ENCODE data around the gene MEF2B.
"Not testable (repeated sequence)": the region's sequence is repeated elsewhere in the genome, so short reads cannot be mapped to it uniquely, and the experiment has no call there.

The MEF2B gene

DNA sequence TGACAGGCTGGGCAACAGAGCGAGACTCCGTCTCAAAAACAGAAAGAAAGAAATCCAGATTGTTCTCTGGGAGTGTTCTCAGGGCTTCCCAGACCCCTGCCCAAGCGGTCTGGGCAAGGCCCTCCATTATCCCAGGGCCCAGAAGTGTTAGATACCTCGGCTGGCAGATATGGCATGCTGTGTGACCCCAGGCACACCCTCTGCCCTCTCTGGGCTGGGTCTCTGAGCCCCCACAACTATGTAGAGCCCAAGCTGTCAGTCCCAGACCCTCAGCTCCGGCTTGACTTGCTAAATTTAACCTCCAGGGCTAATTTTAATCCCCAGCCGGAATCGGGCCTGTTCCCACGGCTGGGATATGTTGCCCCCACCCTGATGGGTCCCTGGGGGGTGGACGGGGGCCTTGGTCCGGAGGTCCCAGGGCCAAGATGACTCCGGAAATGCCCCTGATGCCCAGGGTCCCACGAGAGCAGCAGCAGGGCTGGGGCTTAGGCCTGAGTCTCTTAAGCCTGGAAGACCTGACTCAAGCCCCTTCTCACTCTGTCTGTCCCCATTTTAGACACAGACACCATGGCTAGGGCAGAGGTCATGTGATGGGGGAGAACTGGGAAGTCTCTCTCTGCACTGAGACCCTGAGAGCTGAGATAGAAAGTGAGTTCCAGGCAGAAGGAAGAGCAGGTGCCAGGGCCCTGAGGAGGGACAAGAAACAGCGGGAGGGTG lies 17.2 kb downstream of the MEF2B start:
- TF ChIP-seq, protein P1, sequence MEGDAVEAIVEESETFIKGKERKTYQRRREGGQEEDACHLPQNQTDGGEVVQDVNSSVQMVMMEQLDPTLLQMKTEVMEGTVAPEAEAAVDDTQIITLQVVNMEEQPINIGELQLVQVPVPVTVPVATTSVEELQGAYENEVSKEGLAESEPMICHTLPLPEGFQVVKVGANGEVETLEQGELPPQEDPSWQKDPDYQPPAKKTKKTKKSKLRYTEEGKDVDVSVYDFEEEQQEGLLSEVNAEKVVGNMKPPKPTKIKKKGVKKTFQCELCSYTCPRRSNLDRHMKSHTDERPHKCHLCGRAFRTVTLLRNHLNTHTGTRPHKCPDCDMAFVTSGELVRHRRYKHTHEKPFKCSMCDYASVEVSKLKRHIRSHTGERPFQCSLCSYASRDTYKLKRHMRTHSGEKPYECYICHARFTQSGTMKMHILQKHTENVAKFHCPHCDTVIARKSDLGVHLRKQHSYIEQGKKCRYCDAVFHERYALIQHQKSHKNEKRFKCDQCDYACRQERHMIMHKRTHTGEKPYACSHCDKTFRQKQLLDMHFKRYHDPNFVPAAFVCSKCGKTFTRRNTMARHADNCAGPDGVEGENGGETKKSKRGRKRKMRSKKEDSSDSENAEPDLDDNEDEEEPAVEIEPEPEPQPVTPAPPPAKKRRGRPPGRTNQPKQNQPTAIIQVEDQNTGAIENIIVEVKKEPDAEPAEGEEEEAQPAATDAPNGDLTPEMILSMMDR (conservative IDR thresholded peaks at IDR 0.05), result no peak
- no peak for TF ChIP-seq ZFX (IDR thresholded peaks at IDR 0.05)
- no peak overlapping the region for H3K27ac ChIP-seq

DNA sequence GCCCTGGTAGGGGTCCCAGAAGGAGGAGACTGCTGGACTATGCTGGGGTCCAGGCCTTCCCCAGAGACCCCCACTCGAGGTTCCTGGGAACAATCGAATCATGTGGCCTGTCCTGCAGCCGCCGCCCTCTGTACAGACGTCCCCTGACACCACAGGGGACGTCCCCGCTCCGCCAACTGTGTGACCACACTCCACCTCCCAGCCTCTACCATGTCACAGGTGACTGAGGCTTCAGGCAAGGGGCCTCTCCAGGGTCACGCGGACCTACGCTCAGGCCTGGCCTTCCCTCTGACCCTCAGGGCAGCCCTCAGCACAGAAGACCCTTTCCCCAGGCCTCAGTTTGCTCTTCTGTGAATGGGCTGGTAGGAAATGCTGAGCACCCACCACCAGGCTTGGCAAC lies 18.6 kb downstream of the MEF2B start:
- H3K27ac ChIP-seq, result no peak overlapping the region
- TF ChIP-seq, protein P1 (conservative IDR thresholded peaks at IDR 0.05), result no peak
- no peak for TF ChIP-seq ZFX (IDR thresholded peaks at IDR 0.05)

DNA sequence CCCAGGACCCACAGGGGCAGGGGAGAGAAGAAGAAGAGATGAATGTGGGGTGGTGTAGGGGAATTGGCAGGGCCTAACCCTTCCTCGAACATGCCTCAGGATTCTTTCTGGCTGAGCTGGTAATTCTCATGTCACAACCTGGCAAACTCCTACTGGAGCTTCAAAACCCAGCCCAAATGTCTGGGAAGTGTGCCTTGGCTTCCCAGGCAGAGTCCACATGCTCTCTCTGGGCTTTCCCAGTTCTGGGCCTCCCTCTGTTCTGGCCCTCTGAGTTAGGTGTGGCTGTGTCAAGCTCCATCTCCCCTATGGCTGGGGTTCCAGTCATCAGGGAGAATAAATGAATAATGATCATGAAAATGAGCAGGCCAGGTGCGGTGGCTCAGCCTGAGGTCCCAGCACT lies 20.6 kb downstream of the MEF2B start:
- H3K27ac ChIP-seq, result no peak overlapping the region
- no peak for TF ChIP-seq ZFX (IDR thresholded peaks at IDR 0.05)
- TF ChIP-seq, protein P1 (conservative IDR thresholded peaks at IDR 0.05), result no peak

DNA sequence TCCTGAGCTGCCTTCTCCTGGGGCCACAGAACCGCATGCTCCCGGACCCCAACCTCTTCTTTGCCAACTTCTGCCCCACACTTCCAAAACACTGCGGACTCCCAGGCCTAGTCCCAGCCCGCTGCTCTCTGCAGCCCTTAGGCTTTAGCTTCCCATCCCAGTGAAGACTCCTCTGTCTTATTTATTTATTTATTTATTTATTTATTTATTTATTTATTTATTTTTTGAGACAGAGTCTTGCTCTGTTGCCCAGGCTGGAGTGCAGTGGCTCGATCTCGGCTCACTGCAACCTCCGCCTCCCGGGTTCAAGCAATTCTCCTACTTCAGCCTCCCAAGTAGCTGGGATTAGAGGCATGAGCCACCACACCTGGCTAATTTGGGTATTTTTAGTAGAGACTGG lies 21.6 kb downstream of the MEF2B start:
- not testable (repeated sequence) for H3K27ac ChIP-seq

DNA sequence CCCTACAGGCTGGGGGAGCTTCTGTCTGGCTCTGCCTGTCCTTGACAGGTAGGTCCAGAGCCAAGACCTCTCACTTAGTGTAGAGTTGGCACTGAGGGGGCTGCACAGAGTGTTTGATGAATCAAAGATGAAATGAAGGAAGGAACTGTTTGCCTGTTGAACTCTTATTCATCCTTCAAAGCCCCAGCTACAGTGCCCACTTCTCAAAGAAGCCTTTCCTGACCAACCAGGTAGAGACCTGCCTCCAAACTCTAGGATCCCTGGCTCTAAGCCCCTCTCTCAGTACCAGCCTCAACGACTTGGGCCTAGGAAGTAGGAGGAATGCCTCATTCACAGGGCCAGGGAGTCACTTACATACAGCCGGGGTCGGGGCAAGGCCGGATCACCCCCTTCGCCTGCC lies 22.7 kb downstream of the MEF2B start:
- TF ChIP-seq, protein P1 (conservative IDR thresholded peaks at IDR 0.05), result no peak
- H3K27ac ChIP-seq, result no peak overlapping the region

DNA sequence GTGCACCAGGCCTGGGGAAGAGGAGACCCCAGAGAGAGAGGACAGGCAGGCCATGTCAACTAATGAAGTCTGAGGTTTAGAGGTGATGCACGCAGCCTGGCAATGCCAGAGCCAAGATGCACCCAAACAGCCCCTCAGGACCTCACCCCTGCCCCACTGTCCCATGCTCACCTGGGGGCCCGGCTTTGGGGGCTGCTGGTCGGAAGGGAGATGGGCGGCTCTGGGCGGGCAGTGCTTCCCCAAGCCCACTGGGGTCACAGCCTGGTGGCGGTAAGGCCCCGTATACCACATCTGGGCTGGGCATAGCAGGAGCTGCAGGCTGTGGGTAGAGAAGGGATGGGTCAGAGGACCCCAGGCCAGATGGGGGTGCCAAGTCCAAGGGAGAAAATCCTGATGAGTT lies 23.2 kb downstream of the MEF2B start:
- no peak overlapping the region for H3K27ac ChIP-seq
- TF ChIP-seq ZFX (IDR thresholded peaks at IDR 0.05), result no peak
- TF ChIP-seq, protein P1 (conservative IDR thresholded peaks at IDR 0.05), result no peak

DNA sequence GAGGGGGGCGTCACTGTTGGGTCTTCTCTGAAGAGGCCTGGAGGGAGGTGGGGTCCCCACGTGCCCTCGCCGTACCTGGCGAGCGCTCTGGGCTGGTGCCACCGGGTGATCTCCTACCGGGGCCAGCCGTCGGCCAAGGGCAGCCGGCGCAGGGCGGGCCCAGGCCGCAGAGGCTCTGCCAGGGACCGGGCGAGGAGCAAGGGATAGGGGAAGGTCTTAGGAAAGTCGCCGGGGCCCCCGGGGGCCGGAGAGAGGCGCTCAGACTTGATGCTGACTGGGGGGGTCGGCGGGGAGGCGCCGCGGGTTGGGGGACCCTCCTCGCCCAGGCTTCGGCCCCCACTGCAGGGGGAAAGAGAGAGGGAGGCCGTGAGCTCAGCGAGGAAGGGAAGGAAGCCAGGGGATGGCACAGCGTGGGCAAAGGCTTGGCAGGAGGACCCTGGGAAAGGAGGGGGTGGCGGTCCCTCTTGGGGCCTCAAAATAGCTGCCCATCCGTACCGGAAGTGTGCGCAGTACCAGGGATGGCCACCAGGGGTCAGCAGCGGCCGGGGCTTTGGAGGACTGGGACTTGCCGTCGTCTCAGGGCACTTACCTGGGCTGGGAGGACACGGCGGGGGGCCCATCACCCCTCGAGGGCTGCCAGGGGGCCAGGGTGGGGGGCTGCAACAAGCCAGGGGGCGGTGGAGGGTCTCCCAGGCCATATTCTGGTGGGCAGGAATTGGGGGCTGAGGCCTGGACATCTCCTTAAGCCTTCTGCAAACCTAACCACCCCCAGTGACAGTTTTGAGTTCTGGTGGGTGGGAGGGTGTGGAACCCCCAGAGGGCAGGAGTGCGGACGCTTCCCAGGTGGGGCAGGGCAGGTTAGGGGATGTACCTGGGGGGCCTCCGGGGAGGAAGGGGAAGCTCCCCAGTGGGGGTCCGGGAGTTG lies 24.1 kb downstream of the MEF2B start:
- no peak overlapping the region for H3K27ac ChIP-seq

More for the DNA sequence above, 24.1 kb downstream of the MEF2B start:
- TF ChIP-seq, protein P1 (conservative IDR thresholded peaks at IDR 0.05), result peak; percentile 95
- TF ChIP-seq ZFX (IDR thresholded peaks at IDR 0.05), result no peak
